Measurements from ENCODE around the gene BDKRB1.

The BDKRB1 gene

DNA sequence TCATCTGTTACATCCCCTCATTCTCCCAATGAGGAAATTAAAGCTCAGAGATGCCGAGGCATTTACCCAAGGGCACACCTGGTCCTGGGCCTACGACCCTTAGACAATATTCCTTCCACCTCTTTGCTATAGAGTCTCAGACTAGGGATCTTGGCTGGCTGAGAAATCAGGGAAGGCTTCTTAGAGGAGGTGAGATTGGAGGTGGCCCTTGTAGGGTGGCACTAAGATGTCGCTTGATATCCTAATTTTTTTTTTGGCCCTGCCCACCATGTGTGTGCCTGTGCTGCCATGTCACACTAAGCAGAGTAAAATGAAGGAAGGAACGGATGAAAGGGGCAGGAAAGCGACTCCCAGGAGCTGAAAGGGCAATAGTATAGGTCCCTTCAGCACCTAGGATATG, 30.8 kb upstream of the BDKRB1 start:
- TF ChIP-seq, protein P1, sequence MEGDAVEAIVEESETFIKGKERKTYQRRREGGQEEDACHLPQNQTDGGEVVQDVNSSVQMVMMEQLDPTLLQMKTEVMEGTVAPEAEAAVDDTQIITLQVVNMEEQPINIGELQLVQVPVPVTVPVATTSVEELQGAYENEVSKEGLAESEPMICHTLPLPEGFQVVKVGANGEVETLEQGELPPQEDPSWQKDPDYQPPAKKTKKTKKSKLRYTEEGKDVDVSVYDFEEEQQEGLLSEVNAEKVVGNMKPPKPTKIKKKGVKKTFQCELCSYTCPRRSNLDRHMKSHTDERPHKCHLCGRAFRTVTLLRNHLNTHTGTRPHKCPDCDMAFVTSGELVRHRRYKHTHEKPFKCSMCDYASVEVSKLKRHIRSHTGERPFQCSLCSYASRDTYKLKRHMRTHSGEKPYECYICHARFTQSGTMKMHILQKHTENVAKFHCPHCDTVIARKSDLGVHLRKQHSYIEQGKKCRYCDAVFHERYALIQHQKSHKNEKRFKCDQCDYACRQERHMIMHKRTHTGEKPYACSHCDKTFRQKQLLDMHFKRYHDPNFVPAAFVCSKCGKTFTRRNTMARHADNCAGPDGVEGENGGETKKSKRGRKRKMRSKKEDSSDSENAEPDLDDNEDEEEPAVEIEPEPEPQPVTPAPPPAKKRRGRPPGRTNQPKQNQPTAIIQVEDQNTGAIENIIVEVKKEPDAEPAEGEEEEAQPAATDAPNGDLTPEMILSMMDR (conservative IDR thresholded peaks at IDR 0.05), result no peak
- no peak for TF ChIP-seq ZFX (IDR thresholded peaks at IDR 0.05)
- no peak overlapping the region for H3K27ac ChIP-seq

DNA sequence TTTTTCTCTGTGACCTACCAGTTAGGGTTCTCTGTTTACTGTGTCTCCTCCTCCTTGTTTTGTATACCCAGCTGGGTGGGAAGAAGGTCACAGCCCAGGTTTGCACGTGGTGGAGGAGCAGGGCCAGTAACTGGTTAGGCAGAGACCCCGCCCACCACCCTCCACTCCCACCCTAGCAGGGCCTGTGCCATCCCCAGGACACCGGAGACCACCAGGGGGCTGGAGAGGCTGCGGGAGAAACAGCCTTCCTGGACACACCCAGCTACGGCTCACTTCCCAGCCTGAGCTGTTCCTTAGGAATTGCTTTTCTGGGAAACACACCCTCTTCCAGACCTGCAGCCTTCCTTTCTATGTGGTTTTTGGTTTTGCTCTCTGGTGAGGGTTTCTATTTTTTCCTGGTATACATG, 30.3 kb upstream of the BDKRB1 start:
- TF ChIP-seq, protein P1 (conservative IDR thresholded peaks at IDR 0.05), result no peak
- H3K27ac ChIP-seq, result no peak overlapping the region

DNA sequence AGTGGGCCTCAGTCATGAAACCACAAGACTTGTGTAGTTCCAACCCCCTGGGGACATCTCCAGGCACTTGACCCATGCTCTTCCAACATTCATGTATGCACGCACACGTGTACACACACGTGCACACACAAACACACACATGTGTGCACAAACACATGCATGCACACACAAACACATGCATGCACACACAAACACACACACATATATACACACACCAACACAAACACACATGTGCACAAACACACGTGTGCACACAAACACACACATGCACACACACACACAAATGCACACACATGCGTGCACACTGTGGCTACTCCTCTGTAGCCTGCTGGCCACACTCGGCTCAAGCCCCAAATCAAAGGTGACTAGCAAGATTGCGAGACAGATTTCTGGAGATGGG, 28.6 kb upstream of the BDKRB1 start:
- TF ChIP-seq ZFX (IDR thresholded peaks at IDR 0.05), result no peak
- TF ChIP-seq, protein P1 (conservative IDR thresholded peaks at IDR 0.05), result no peak
- no peak overlapping the region for H3K27ac ChIP-seq

DNA sequence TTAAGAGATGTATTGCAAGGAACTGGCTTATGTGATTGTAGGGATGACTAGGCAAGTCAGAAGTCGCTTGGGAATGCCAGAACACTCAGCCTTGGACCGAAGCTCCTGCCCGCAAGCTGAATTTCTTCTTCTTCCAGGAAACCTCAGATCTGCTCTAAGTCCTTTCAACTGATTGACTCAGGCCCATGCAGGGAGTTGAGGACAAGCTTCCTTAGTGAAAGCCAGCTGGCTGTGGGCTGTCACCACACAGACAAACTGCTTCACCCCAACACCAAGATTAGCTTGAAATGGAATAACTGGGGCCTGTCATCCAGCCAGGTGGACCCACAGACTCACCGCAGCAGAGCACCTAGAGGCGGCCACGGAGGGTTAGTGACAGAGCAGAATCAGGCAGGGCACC, 26.7 kb upstream of the BDKRB1 start:
- TF ChIP-seq ZFX (IDR thresholded peaks at IDR 0.05), result no peak
- TF ChIP-seq, protein P1 (conservative IDR thresholded peaks at IDR 0.05), result no peak
- no peak overlapping the region for H3K27ac ChIP-seq

DNA sequence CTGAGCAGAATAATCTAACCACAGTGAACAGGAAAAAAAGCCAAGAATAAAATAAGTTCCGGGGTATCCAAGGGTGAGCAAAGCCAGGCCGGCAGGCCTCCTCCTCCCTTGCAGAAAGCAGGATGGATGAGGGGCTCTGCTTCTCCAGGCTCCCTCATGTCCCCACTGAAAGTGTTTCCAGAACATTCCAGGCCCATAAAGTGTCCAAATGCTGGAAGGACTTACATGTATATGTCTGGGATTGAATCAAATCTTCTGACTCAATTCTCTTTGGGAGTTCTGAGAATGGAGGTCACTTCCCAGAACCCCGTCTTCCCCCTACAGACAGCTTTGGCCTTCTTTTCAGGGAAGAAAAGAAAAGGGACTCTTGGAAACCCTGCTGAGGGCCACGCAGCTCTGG, 25.0 kb upstream of the BDKRB1 start:
- TF ChIP-seq, protein P1 (conservative IDR thresholded peaks at IDR 0.05), result no peak
- TF ChIP-seq ZFX (IDR thresholded peaks at IDR 0.05), result no peak
- H3K27ac ChIP-seq, result no peak overlapping the region

DNA sequence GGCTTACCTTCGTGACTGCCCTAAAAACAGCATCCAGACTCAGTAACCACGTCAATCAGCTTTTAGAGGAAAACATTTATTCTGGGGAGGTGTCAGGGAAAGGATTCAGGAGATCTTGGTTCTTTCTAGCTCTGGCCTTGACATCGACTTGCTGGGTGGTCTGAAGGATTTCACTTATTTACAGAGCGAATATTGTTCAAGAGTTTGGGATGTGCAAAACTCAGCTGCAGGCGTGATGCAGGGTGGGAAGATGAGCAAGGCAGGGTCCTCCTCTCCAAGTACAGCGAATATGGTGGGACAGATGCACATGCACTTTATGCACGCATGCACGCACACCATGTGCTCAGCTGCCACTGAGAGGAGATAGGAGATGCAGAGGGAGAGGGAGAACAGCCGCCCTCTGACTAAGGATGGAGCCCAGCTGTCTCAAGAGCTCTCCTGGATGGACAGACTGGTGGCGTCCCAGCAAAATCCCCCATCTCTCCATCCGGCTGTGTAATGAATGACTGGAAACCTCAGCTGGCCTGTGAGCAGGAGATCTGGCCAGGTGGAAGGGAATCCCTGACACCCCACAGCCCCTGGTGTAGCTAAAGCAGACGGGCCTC, 24.4 kb upstream of the BDKRB1 start:
- H3K27ac ChIP-seq, result no peak overlapping the region
- no peak for TF ChIP-seq ZFX (IDR thresholded peaks at IDR 0.05)
- TF ChIP-seq, protein P1 (conservative IDR thresholded peaks at IDR 0.05), result no peak

DNA sequence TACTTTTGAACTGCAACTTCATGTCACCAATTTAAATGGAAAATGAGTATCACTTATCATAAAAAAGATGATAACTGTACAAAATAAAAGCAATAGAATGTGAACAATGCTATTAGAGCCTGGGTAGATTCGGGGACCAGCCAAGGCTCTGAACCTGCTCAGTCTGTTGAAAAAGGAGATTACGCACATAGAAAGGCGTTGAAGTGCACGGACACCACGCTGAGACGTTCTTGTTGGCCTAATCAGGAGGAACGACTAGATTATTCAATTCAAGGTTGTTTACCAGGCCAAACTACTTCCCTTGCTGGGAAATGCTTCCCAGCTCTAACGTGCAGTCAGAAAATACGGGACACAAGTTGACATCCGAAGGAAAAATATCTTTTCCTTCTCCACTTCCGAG, 23.5 kb upstream of the BDKRB1 start:
- no peak for TF ChIP-seq ZFX (IDR thresholded peaks at IDR 0.05)
- TF ChIP-seq, protein P1 (conservative IDR thresholded peaks at IDR 0.05), result no peak
- H3K27ac ChIP-seq, result no peak overlapping the region
